B cell (primary cell): ENCODE measurements around the gene HYAL2.

Experiments
- EZH2 ChIP-seq: IDR thresholded peaks from 2 replicates; pipeline ENCODE4 v1.6.1; 2012; ENCODE audit warnings: borderline replicate concordance, low read depth, mild to moderate bottlenecking, moderate library complexity, low read length; ENCODE audit not compliant: insufficient read depth, poor library complexity, severe bottlenecking
- TF ChIP-seq, protein P1 (sequence below): fragments of 200-600 bp; IDR thresholded peaks from one replicate; pipeline ENCODE4 v1.8.0; 2022; ENCODE audit warnings: antibody characterized with exemption, mild to moderate bottlenecking

DNA sequence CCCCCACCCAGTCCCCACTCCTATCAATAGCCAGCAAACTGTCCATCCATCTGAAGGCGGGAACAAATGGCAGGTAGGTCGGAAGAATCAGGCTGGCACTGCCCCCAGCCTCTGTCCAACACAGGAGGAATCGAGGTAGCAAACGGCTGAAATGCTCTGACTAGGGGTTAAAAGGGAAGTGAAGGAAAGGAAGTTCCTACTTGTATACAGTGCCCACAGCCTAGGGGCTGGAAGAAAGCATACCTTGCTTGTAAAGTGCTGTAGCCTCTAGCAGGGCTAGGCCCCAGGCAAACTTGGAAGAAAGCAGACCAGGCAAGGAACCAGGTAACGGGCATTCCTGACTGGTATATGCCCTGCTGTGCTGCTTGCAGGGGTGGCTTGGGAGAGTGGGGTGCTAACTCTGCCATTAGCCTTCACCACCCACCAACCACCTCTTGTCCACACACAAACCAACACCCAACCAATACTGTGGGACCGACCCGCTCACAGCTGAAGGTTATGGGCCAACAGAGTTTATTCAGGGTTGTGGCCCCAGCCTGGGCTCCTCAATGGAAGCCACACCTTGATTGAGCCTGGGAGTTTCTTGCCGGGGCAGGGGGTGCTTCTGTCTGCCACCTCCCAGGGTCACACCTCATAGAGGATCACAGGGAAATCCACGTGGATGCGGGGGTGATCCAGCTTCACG is 3.1 kb upstream of the HYAL2 start:
- TF ChIP-seq, protein P1, sequence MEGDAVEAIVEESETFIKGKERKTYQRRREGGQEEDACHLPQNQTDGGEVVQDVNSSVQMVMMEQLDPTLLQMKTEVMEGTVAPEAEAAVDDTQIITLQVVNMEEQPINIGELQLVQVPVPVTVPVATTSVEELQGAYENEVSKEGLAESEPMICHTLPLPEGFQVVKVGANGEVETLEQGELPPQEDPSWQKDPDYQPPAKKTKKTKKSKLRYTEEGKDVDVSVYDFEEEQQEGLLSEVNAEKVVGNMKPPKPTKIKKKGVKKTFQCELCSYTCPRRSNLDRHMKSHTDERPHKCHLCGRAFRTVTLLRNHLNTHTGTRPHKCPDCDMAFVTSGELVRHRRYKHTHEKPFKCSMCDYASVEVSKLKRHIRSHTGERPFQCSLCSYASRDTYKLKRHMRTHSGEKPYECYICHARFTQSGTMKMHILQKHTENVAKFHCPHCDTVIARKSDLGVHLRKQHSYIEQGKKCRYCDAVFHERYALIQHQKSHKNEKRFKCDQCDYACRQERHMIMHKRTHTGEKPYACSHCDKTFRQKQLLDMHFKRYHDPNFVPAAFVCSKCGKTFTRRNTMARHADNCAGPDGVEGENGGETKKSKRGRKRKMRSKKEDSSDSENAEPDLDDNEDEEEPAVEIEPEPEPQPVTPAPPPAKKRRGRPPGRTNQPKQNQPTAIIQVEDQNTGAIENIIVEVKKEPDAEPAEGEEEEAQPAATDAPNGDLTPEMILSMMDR = no peak
- TF ChIP-seq EZH2 = no peak
